HepG2 (cell line): ENCODE results near the gene ARVCF. TPM values are rescaled to one million over a fixed set of nuclear protein-coding genes. Genes with fewer than 3 reads are reported as not detected.

Experiments
- CBX5 ChIP-seq: sonication (generic); formaldehyde crosslinking; IDR thresholded peaks from 2 replicates; pipeline ENCODE4 v1.4.0; 2020; ENCODE audit warnings: missing genetic modification reagents, borderline replicate concordance
- IKZF4 ChIP-seq: sonication (generic); formaldehyde crosslinking; IDR thresholded peaks from 2 replicates; pipeline ENCODE4 v1.5.1; 2020; ENCODE audit warnings: borderline replicate concordance, mild to moderate bottlenecking, low read depth, missing genetic modification reagents; ENCODE audit errors: not compliant biosample characterization
- NFE2L1 ChIP-seq: sonication (generic); formaldehyde crosslinking; IDR thresholded peaks from 2 replicates; pipeline ENCODE4 v1.4.0; 2020; ENCODE audit warnings: missing genetic modification reagents, mild to moderate bottlenecking, borderline replicate concordance
- NPAS2 ChIP-seq: sonication (generic); formaldehyde crosslinking; IDR thresholded peaks from 2 replicates; pipeline ENCODE4 v1.8.0; 2022; ENCODE audit warnings: mild to moderate bottlenecking, missing genetic modification reagents, borderline replicate concordance
- NR2F6 ChIP-seq, 2 experiments: IDR thresholded peaks; 2 replicates each; pipeline ENCODE4 v1.6.1; 2016; ENCODE audit warnings: antibody characterized with exemption in 1 of 2, mild to moderate bottlenecking in 1 of 2
- PAXIP1 ChIP-seq: sonication (generic); formaldehyde crosslinking; conservative IDR thresholded peaks from 2 replicates; pipeline ENCODE4 v1.4.0; 2020; ENCODE audit warnings: mild to moderate bottlenecking, missing genetic modification reagents, moderate library complexity
- POLR2AphosphoS5 ChIP-seq: IDR thresholded peaks from 2 replicates; pipeline ENCODE4 v1.6.1; 2012; ENCODE audit warnings: low read depth, low read length
- RCOR2 ChIP-seq: IDR thresholded peaks from 2 replicates; pipeline ENCODE4 v1.6.1; 2016; ENCODE audit warnings: missing biosample characterization, missing genetic modification reagents
- USF2 ChIP-seq, 2 experiments: sonication (generic) in 1 of 2; formaldehyde crosslinking in 1 of 2; IDR thresholded peaks; 2 replicates each; pipeline versions ENCODE4 v1.5.1 to v1.6.1; 2011 to 2020; ENCODE audit warnings: borderline replicate concordance in 1 of 2, low read depth in 1 of 2, low read length in 1 of 2, mild to moderate bottlenecking in 1 of 2, missing genetic modification reagents in 1 of 2, moderate library complexity in 1 of 2
- YEATS4 ChIP-seq: sonication (generic); formaldehyde crosslinking; IDR thresholded peaks from 2 replicates; pipeline ENCODE4 v1.4.0; 2020; ENCODE audit warnings: missing genetic modification reagents, borderline replicate concordance
- ZBTB3 ChIP-seq: sonication (generic); formaldehyde crosslinking; IDR thresholded peaks from 2 replicates; pipeline ENCODE4 v1.4.0; 2020; ENCODE audit warnings: low read depth, mild to moderate bottlenecking, moderate library complexity, missing genetic modification reagents, borderline replicate concordance
- ZBTB42 ChIP-seq: sonication (generic); formaldehyde crosslinking; IDR thresholded peaks from 2 replicates; pipeline ENCODE4 v1.5.0; 2020; ENCODE audit warnings: mild to moderate bottlenecking, missing genetic modification reagents
- ZNF501 ChIP-seq: sonication (generic); formaldehyde crosslinking; IDR thresholded peaks from 2 replicates; pipeline ENCODE4 v1.5.1; 2020; ENCODE audit warnings: mild to moderate bottlenecking, moderate library complexity, missing genetic modification reagents
- ZNF609 ChIP-seq: sonication (generic); formaldehyde crosslinking; IDR thresholded peaks from 2 replicates; pipeline ENCODE4 v1.4.0; 2020; ENCODE audit warnings: mild to moderate bottlenecking, missing genetic modification reagents, borderline replicate concordance
- ZNF749 ChIP-seq: sonication (generic); formaldehyde crosslinking; IDR thresholded peaks from 2 replicates; pipeline ENCODE4 v1.8.0; 2022; ENCODE audit warnings: mild to moderate bottlenecking, missing genetic modification reagents, moderate library complexity, borderline replicate concordance
- polyA plus RNA-seq, 8 experiments: library from polyadenylated mRNA; depleted of rRNA in 3 of 8; stranded (reverse) in 7 of 8; unstranded in 1 of 8; fragments of >200 nt; fragmentation: Illumina TruSeq in 4 of 8; extraction: Trizol in 4 of 8; gene quantifications; 2 replicates each; pipeline versions ENCODE4 v1.2.1 to v1.2.3, GENCODE V29; 2011 to 2016; ENCODE audit warnings: low read depth in 4 of 8, missing spikeins in 1 of 8, mixed read lengths in 1 of 8; ENCODE audit not compliant: insufficient read depth in 1 of 8
- total RNA-seq, 5 experiments: library from RNA; depleted of rRNA; stranded (reverse); fragments of >200 nt; fragmentation: Illumina TruSeq; extraction: Trizol; gene quantifications; 2 replicates each; pipeline ENCODE4 v1.2.3, GENCODE V29; 2016; ENCODE audit warnings: low read depth in 1 of 5

ARVCF gene
- total and polyA plus RNA-seq, 2 of the 13 experiments (the other 11 are each of a cell fraction or from before 2014, with no cell fraction given): 16.4 to 17.7 TPM

- TF ChIP-seq PAXIP1 (CRISPR knock-in tag): peak; percentile 98
- 0 out of 2 replicates have a peak, but pooled peaks have one; percentile 45 for TF ChIP-seq ZBTB3 (CRISPR knock-in tag)
- peak; percentile 50 for TF ChIP-seq POLR2AphosphoS5
- peak; percentile 59; the same call in 1 of the 2 replicates for TF ChIP-seq ZNF501
- TF ChIP-seq YEATS4 (CRISPR knock-in tag): peak; percentile 67; the same call in 1 of the 2 replicates
- TF ChIP-seq ZNF609 (CRISPR knock-in tag): peak; percentile 67
- TF ChIP-seq NFE2L1: peak; percentile 91; the same call in 1 of the 2 replicates
- no peak for TF ChIP-seq USF2 (IDR thresholded peaks at IDR 0.05; ENCODE audit: low read depth, low read length)
- TF ChIP-seq USF2 (CRISPR knock-in tag; IDR thresholded peaks at IDR 0.05; ENCODE audit: borderline replicate concordance): 0 out of 2 replicates have a peak, but pooled peaks have one; percentile 26
- no peak for TF ChIP-seq CBX5 (CRISPR knock-in tag)
- TF ChIP-seq NR2F6 (IDR thresholded peaks at IDR 0.05): peak; percentile 48; the same call in 1 of the 2 replicates
- peak; percentile 67 for TF ChIP-seq NR2F6 (CRISPR knock-in tag; IDR thresholded peaks at IDR 0.05)
- peak; percentile 41; the same call in 1 of the 2 replicates for TF ChIP-seq RCOR2 (CRISPR knock-in tag)
- peak; percentile 72; the same call in 1 of the 2 replicates for TF ChIP-seq ZNF749 (CRISPR knock-in tag)
- TF ChIP-seq NPAS2 (CRISPR knock-in tag): no peak
- no peak for TF ChIP-seq IKZF4 (CRISPR knock-in tag)
- 0 out of 2 replicates have a peak, but pooled peaks have one; percentile 26 for TF ChIP-seq ZBTB42 (CRISPR knock-in tag)
These were observed 53.5 kb downstream of the ARVCF start (continued) for GRCh38 chr22:19962909-19963806.
